Measurements from ENCODE around the gene EWSR1.

The EWSR1 gene

GRCh38 chr22:29325356-29325755, 57.3 kb downstream of the EWSR1 start:
- DNase-seq, result no peak

GRCh38 chr22:29325785-29326315, 57.8 kb downstream of the EWSR1 start:
- DNase-seq, result peak; percentile 16

GRCh38 chr22:29326481-29326880, 58.4 kb downstream of the EWSR1 start:
- DNase-seq, result no peak

- peak; percentile 18 for DNase-seq
Observed at GRCh38 chr22:29327089-29327764, 59.2 kb downstream of the EWSR1 start.

- DNase-seq, result peak; percentile 20
Observed at GRCh38 chr22:29328055-29328454, 60.0 kb downstream of the EWSR1 start.

GRCh38 chr22:29328566-29329500, 60.8 kb downstream of the EWSR1 start:
- peak; percentile 85 for DNase-seq

GRCh38 chr22:29329581-29329980, 61.5 kb downstream of the EWSR1 start:
- no peak for DNase-seq

GRCh38 chr22:29330291-29330690, 62.2 kb downstream of the EWSR1 start:
- peak; percentile 20 for DNase-seq

- peak; percentile 59 for DNase-seq
Observed at GRCh38 chr22:29330753-29331152, 62.7 kb downstream of the EWSR1 start.

- no peak for DNase-seq
Observed at GRCh38 chr22:29331213-29331612, 63.1 kb downstream of the EWSR1 start.

GRCh38 chr22:29331658-29332300, 63.7 kb downstream of the EWSR1 start:
- DNase-seq, result peak; percentile 13

- no peak for DNase-seq
Observed at GRCh38 chr22:29332886-29333496, 64.9 kb downstream of the EWSR1 start.

- DNase-seq, result peak; percentile 8
Observed at GRCh38 chr22:29334148-29334547, 66.1 kb downstream of the EWSR1 start.

- peak; percentile 26 for DNase-seq
Observed at GRCh38 chr22:29334696-29335344, 66.8 kb downstream of the EWSR1 start.

- DNase-seq, result peak; percentile 12
Observed at GRCh38 chr22:29335656-29336055, 67.6 kb downstream of the EWSR1 start.

GRCh38 chr22:29336751-29337490, 68.9 kb downstream of the EWSR1 start:
- no peak for DNase-seq

- DNase-seq, result no peak
Observed at GRCh38 chr22:29337631-29338284, 69.7 kb downstream of the EWSR1 start.

GRCh38 chr22:29338398-29338797, 70.3 kb downstream of the EWSR1 start:
- no peak for DNase-seq

GRCh38 chr22:29339381-29340235, 71.5 kb downstream of the EWSR1 start:
- no peak for DNase-seq

- no peak for DNase-seq
Observed at GRCh38 chr22:29340566-29340965, 72.5 kb downstream of the EWSR1 start.
